NCI-H1092 (cell line): Measurements from ENCODE around the gene PDZD2.
"Not testable (repeated sequence)": the region's sequence is repeated elsewhere in the genome, so short reads cannot be mapped to it uniquely, and the experiment has no call there.

Source experiments
- DNase-seq: peaks from one replicate; lab custom pipeline; 2025; lab: John Stamatoyannopoulos, UW

PDZD2 gene

DNA sequence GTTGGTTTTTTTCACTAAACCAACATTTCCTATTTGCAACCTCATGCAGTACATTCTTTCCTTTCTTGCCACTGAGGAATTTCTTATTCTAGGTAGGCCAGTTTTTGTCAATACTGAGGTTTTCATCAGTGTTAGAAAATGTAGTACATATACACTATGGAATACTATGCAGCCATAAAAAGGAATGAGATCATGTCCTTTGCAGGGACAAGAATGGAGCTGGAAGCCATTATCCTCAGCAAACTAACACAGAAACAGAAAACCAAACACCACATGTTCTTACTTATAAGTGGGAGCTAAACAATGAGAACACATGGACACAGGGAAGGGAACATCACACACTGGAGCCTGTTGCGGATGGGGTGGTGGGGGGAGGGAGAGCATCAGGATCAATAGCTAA, 441.6 kb downstream of the PDZD2 start:
- DNase-seq = not testable (repeated sequence)

- DNase-seq = no peak
Measured at GRCh38 chr5:32082701-32083100, 443.8 kb downstream of the PDZD2 start.

DNA sequence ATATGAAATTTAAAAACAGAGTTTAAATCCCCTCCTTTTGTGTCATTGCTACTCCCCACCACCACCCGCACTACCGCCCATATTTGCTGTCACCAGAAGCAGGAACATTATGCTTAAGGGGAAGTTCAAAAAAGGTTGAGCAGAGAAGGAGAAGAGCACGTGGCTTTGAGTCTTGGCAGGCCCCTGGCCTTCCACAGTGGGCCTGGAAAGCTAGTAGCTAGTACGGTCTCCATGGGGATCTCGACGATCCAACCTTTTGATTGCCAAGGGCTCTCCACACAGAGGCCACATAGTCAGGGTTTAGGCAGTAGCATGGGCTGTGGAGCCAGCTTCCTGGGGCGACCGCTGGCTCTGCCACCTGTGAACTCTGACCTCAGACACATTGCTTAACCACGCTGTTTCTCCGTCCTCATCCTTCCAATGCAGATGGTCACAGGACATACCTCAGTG, 445.1 kb downstream of the PDZD2 start:
- no peak for DNase-seq

- no peak for DNase-seq
Measured at GRCh38 chr5:32087086-32088082, 448.5 kb downstream of the PDZD2 start.

GRCh38 chr5:32088214-32088613, 449.3 kb downstream of the PDZD2 start:
- no peak for DNase-seq

DNA sequence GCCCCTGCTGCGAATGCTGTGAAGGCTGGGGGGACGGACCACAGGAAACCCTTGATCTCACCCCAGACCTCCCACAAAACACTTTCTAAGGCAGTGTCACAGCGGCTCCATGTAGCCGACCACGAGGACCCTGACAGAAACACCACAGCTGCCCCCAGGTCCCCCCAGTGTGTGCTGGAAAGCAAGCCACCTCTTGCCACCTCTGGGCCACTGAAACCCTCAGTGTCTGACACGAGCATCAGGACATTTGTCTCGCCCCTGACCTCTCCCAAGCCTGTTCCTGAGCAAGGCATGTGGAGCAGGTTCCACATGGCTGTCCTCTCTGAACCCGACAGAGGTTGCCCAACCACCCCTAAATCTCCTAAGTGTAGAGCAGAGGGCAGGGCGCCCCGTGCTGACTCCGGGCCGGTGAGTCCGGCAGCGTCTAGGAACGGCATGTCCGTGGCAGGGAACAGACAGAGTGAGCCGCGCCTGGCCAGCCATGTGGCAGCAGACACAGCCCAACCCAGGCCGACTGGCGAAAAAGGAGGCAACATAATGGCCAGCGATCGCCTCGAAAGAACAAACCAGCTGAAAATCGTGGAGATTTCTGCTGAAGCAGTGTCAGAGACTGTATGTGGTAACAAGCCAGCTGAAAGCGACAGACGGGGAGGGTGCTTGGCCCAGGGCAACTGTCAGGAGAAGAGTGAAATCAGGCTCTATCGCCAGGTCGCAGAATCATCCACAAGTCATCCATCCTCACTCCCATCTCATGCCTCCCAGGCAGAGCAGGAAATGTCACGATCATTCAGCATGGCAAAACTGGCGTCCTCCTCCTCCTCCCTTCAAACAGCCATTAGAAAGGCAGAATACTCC, 450.4 kb downstream of the PDZD2 start:
- DNase-seq = no peak

DNA sequence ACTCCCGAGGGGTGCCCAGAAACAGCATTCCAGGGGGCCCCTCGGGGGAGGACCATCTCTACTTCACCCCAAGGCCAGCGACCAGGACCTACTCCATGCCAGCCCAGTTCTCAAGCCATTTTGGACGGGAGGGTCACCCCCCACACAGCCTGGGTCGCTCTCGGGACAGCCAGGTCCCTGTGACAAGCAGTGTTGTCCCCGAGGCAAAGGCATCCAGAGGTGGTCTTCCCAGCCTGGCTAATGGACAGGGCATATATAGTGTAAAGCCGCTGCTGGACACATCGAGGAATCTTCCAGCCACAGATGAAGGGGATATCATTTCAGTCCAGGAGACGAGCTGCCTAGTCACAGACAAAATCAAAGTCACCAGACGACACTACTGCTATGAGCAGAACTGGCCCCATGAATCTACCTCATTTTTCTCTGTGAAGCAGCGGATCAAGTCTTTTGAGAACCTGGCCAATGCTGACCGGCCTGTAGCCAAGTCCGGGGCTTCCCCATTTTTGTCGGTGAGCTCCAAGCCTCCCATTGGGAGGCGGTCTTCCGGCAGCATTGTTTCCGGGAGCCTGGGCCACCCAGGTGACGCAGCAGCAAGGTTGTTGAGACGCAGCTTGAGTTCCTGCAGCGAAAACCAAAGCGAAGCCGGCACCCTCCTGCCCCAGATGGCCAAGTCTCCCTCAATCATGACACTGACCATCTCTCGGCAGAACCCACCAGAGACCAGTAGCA, 451.3 kb downstream of the PDZD2 start:
- no peak for DNase-seq

DNA sequence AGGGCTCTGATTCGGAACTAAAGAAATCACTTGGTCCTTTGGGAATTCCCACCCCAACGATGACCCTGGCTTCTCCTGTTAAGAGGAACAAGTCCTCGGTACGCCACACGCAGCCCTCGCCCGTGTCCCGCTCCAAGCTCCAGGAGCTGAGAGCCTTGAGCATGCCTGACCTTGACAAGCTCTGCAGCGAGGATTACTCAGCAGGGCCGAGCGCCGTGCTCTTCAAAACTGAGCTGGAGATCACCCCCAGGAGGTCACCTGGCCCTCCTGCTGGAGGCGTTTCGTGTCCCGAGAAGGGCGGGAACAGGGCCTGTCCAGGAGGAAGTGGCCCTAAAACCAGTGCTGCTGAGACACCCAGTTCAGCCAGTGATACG, 451.8 kb downstream of the PDZD2 start:
- no peak for DNase-seq

DNA sequence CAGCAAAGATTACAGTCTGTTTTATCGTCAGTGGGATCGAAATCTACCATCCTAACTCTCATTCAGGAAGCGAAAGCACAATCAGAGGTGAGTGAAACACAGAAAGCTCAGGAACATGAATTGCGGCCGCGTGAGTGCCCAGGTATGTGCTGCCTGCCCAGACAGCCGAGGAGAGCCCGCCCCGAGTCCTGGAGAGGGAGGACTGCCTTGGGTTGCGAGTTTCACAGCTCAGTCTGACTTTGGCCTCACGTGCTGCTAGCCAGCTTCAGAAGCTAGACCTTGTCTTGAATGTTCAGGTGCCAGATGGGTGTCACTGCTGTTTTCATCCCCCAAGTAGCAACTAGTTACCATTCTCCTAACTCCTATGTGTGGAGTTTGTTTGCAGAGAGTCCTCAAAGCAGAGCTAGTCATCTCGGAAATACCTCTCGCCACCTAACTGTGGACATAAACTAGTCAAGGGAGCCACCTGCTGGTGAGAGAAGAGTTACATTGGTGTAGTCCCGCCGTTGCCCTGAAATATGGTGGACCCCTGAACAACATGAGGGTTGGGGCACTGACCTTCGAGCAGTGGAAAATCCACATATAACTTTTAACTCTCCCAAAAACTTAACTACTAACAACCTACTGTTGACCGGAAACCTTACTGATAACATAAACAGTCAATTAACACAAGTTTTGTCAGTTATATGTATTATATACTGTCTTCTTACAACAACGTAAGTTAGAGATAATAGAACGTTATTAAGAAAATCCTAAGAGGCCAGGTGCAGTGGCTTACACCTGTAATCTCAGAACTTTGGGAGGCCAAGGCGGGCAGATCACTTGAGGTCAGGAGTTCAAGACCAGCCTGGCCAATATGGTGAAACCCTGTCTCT, 454.2 kb downstream of the PDZD2 start:
- DNase-seq = peak; percentile 37

- DNase-seq = no peak
Measured at GRCh38 chr5:32094691-32095090, 455.8 kb downstream of the PDZD2 start.

DNA sequence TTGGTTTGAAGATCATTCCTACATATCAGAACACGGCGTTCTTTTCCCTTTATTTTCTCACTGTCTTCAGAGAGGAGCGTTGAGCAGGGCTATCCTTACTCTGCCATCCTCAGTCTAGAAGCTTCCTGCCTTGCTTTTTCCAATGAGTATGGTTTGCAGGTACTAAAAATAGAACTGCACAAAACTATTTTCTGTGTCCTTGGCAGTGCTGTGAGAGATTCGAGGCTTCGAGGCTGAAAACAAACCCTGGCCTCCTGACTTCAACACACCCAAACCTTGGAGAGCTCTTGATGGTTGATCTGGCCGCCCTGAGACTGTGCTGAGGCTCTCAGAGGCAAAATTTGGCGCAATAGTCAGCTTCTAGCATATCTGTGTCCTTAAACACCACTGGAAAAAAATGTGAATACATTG, 456.3 kb downstream of the PDZD2 start:
- DNase-seq = no peak

DNA sequence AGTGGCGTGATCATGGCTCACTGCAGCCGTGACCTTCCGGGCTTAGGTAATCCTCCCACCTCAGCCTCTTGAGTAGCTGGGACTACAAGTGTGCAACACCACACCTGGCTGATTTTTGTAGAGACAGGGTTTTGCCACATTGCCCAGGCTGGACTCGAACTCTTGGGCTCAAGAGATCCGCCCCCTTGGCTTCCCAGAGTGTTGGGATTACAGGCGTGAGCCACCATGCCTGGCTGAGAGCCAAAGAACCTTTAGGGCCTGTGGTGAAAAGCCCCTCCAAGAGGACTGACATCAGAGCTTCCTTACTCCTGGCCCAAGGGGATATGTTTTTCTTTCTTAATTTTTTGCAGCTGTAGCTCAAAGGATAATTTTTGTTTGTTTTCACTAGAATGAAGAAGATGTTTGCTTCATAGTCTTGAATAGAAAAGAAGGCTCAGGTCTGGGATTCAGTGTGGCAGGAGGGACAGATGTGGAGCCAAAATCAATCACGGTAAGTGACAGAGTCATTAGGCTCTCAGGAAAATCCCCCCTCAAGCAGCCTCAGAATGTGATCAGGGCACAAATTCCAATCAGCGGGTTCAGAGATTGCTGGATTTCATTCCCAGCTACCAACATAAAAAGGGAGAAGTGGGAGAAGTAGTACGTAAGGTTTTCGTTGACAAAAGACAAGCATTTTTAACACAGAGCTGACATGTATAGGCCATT, 458.1 kb downstream of the PDZD2 start:
- DNase-seq = no peak

- no peak for DNase-seq
Measured at GRCh38 chr5:32098291-32098690, 459.4 kb downstream of the PDZD2 start.

GRCh38 chr5:32098890-32099310, 460.0 kb downstream of the PDZD2 start:
- no peak for DNase-seq

GRCh38 chr5:32099486-32100035, 460.6 kb downstream of the PDZD2 start:
- no peak for DNase-seq

DNA sequence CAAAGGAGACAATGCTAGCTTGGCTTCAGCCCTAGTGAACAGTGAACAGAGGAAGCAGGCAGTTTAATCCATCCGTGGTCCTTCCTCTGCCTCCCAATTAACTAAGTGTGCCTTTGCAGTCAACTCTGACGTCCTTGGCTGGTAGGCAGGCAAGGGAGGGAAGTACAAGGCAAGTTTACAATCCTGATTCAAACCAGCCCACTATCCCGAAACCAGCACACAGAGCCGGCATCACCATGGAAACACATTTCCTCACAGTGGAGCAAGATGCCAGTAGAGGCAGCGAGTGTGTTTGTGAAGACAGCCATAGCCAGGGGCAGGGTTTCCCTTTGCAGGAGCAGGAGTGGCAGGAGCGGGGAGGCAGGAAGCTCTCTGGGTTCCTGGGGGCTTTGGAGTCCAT, 461.3 kb downstream of the PDZD2 start:
- no peak for DNase-seq

- no peak for DNase-seq
Measured at GRCh38 chr5:32100691-32101302, 461.9 kb downstream of the PDZD2 start.

DNA sequence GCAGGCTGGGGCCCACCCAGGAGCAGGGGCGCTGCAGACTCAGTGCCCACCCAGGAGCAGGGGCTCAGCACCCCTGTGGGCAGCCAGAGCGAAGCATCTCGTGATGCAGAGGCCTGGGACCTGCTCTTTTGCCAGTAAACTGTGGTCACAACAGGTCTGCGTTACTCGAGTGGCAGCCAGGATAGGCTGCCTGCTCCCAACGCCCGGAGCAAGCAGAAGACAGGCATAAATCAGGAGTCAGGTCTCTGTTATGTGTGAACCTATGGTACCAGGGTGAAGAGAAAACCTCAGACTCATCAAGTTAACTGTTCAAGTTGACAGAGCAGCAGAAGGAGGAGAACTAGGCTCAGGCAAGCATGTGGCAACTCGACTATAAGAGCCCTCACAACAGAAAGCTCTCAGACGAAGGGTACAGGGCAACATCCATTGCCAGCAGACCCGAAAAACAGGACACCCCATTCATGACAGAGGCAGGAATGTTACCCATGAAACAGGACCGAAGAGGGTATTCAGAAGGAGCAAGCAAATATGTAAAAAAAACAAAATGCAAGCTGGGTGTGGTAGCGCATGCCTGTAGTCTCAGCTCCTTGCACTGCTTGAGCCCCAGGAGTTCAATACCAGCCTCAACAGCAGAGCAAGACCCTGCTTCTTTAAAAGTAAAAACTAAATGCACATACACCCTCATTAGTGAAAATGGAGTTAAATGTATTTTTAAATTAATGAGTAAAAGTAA, 463.5 kb downstream of the PDZD2 start:
- no peak for DNase-seq

GRCh38 chr5:32103521-32103920, 464.6 kb downstream of the PDZD2 start:
- DNase-seq = no peak
